Measurements from ENCODE around the gene ZNF493. TPM values are rescaled to one million over a fixed set of nuclear protein-coding genes. Genes with fewer than 3 reads are reported as not detected.

ZNF493 gene
- total RNA-seq, 4 donors from 2014 or later: 8.3 to 24.2 (median 8.9) TPM

DNA sequence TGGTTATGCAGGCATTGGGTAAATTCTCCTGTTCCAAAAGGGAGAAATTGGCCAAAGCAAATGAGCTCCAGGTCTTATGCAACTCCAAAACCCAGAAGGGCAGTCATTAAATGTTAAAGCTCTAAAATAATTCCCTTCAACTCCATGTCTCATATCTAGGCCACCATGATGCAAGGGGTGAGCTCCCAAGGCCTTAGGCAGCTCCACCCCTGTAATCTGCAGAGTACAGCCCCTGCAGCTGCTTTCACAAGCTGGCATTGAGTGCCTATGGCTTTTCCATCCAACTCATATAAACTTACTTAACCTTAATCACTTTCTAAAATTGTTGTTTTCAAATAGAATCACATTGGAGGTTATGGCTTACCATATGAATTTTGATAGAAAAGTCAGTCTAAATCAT, 63.8 kb downstream of the ZNF493 start:
- Histone ChIP-seq H3K9me3 (peaks cover 0 to 70% (median 0%) of the 10 kb centered on the region in 3 donors), H3K27me3 (peaks cover 0 to 10% (median 0%) of the 10 kb centered on the region in 4 donors), H3K36me3 (no peaks in the 10 kb centered on the region), H3K27ac (no peak overlapping the region), H3K4me1 (no peaks in the 10 kb centered on the region), H3K4me3 (no peak overlapping the region)
- intact Hi-C loops (cut with DNase I): no loop called here
- TF ChIP-seq, protein P1, sequence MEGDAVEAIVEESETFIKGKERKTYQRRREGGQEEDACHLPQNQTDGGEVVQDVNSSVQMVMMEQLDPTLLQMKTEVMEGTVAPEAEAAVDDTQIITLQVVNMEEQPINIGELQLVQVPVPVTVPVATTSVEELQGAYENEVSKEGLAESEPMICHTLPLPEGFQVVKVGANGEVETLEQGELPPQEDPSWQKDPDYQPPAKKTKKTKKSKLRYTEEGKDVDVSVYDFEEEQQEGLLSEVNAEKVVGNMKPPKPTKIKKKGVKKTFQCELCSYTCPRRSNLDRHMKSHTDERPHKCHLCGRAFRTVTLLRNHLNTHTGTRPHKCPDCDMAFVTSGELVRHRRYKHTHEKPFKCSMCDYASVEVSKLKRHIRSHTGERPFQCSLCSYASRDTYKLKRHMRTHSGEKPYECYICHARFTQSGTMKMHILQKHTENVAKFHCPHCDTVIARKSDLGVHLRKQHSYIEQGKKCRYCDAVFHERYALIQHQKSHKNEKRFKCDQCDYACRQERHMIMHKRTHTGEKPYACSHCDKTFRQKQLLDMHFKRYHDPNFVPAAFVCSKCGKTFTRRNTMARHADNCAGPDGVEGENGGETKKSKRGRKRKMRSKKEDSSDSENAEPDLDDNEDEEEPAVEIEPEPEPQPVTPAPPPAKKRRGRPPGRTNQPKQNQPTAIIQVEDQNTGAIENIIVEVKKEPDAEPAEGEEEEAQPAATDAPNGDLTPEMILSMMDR (IDR thresholded peaks at IDR 0.05): no peak
- TF ChIP-seq POLR2A (IDR thresholded peaks at IDR 0.05): no peak
- no peak for DNase-seq

DNA sequence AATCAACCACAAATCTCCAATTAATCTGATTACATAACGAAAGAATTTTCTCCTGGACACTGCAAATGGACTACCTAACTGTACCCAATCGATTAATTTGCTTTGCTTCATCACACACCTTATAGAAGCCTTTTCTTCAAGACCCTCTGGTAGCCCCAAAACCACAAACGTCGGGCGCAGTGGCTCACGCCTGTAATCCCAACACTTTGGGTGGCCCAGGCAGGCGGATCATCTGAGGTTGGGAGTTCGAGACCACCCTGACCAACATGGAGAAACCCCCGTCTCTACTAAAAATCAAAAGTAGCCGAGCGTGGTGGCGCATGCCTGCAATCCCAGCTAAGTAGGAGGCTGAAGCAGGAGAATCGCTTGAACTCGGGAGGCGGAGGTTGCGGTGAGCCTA, 65.6 kb downstream of the ZNF493 start:
- H3K27ac ChIP-seq: no peak overlapping the region
- peaks cover 0 to 10% (median 0%) of the 10 kb centered on the region in 4 donors for H3K27me3 ChIP-seq
- no peaks in the 10 kb centered on the region for H3K36me3 ChIP-seq
- TF ChIP-seq POLR2A (IDR thresholded peaks at IDR 0.05): no peak
- TF ChIP-seq, protein P1 (IDR thresholded peaks at IDR 0.05): no peak
- H3K9me3 ChIP-seq: peaks cover 0 to 69% (median 0%) of the 10 kb centered on the region in 3 donors
- 91 to 96% methylated on average over 16 of the region's 16 CpGs for WGBS, 2 donors
- H3K4me1 ChIP-seq: no peaks in the 10 kb centered on the region
- intact Hi-C loops (cut with DNase I): no loop called here
- no peak for DNase-seq
- H3K4me3 ChIP-seq: no peak overlapping the region

DNA sequence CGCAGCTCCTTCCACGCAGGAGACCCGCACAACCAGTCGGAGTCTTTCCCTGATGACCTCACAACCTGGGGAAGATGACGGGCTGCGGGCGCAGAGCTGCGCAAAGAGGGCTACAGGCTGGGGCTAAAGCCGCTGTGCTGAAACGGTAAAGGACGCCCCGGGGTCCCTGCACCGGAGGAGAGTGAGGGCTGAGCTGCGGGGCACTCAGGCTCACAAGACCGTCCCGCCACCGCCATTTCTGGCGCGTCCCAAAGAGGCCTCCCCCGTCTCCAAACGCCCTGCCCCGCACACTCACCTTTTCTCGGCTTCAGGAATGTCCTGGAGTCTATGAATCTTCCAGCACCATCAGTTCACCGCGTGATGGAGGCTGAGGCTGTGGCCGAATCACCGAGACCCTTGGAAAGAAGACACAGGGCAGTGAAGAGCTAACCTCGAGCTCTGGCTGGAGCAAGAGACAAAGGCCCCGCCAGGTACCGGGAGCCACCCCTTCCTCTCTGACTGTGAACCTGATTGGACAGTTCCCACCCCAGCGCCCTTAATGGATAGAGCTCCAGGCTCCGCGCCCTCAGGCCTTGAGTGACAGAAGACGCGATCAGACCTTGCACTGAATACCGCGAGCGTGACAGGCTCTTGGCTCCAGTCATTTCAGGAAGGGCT, 66.6 kb downstream of the ZNF493 start:
- Histone ChIP-seq H3K27me3 (peaks cover 0 to 10% (median 0%) of the 10 kb centered on the region in 4 donors), H3K36me3 (no peaks in the 10 kb centered on the region), H3K4me3 (peak overlapping the region in 2 of 4 donors; percentile 43 to 44), H3K4me1 (no peaks in the 10 kb centered on the region), H3K9me3 (peaks cover 0 to 59% (median 0%) of the 10 kb centered on the region in 3 donors), H3K27ac (no peak overlapping the region)
- no peak for DNase-seq
- no peak for TF ChIP-seq POLR2A (IDR thresholded peaks at IDR 0.05)
- TF ChIP-seq, protein P1 (IDR thresholded peaks at IDR 0.05): no peak
- intact Hi-C loops (cut with DNase I): no loop called here
- WGBS, 2 donors: 1 to 17% methylated on average over 10 to 18 of the region's 38 CpGs

DNA sequence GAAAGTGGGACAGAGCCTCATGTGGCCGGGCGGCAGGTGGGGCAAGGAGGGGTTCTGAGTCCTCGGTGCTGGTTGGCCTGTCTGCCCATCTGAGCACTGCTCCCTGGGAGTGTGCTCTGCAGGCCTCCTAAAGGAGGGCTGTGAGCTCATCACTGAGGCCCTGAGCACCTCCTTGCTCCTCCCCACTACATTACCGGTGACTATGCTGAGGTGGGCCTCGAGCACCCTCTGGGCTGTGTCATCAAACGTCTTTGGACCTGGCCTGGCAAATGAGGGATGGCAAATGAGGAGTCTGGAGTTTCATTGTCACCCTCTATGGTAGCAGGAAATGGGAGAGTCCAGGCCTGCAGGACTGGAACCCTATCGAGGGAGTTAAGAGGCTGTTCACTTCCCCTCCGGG, 69.7 kb downstream of the ZNF493 start:
- WGBS, 2 donors: 81% methylated on average over 3 of the region's 8 CpGs; no CpG with 5 or more reads in 1 of the 2 donors
- Histone ChIP-seq H3K36me3 (no peaks in the 10 kb centered on the region), H3K4me1 (no peaks in the 10 kb centered on the region), H3K9me3 (peaks cover 0 to 50% (median 0%) of the 10 kb centered on the region in 3 donors), H3K27ac (no peak overlapping the region), H3K27me3 (peaks cover 0 to 10% (median 0%) of the 10 kb centered on the region in 4 donors), H3K4me3 (no peak overlapping the region)
- TF ChIP-seq, protein P1 (IDR thresholded peaks at IDR 0.05): no peak
- no peak for DNase-seq
- intact Hi-C loops (cut with DNase I): no loop called here

DNA sequence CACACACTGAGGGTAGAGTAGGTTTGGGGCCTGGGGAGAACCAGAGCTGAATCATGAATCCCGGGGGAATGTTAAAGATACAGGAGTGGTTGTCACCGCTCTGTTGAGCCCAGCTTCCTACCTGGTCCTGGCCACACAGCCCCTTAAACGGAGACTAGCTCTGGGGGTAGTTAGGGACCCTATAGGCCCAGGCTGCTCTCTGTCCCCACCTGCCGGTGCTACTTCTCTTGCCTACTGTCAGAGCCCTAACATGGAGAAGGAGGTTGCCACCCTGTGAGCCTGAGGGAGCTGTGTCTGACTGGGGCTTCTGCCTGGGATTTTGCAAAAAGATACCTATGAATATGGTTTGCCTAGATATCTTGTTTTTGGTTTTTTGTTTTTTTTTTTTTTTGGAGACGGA, 71.9 kb downstream of the ZNF493 start:
- no peaks in the 10 kb centered on the region for H3K36me3 ChIP-seq
- TF ChIP-seq, protein P1 (IDR thresholded peaks at IDR 0.05): no peak
- no peak for TF ChIP-seq POLR2A (IDR thresholded peaks at IDR 0.05)
- peaks cover 0 to 41% (median 0%) of the 10 kb centered on the region in 3 donors for H3K9me3 ChIP-seq
- H3K27ac ChIP-seq: no peak overlapping the region
- intact Hi-C loops (cut with DNase I): no loop called here
- H3K4me1 ChIP-seq: no peaks in the 10 kb centered on the region
- DNase-seq: no peak
- H3K27me3 ChIP-seq: peaks cover 0 to 2% (median 0%) of the 10 kb centered on the region in 4 donors
- 73 to 100% methylated on average over 2 to 4 of the region's 5 CpGs for WGBS, 2 donors
- H3K4me3 ChIP-seq: no peak overlapping the region

Measured in esophagus squamous epithelium (tissue), 5 donors.